H1 (cell line): ENCODE data around the gene DNMT3B. TPM values are rescaled to one million over a fixed set of nuclear protein-coding genes. Genes with fewer than 3 reads are reported as not detected.

Source experiments
- BACH1 ChIP-seq: IDR thresholded peaks from 2 replicates; pipeline ENCODE4 v1.6.1; 2012; ENCODE audit warnings: low read length, improper control_type of control experiment
- BRCA1 ChIP-seq: IDR thresholded peaks from 2 replicates; pipeline ENCODE4 v1.6.1; 2012; ENCODE audit warnings: low read depth, low read length, improper control_type of control experiment
- EGR1 ChIP-seq: IDR thresholded peaks from 2 replicates; pipeline ENCODE4 v1.6.1; 2011; ENCODE audit warnings: low read depth, low read length, borderline replicate concordance
- EP300 ChIP-seq, 2 experiments: IDR thresholded peaks; 1 replicate in 1 of 2; 2 replicates in 1 of 2; pipeline ENCODE4 v1.6.1; 2011 to 2012; ENCODE audit warnings: low read depth in 2 of 2, low read length in 2 of 2, mild to moderate bottlenecking in 2 of 2, borderline replicate concordance in 1 of 2, inconsistent platforms in 1 of 2, moderate library complexity in 1 of 2
- HDAC2 ChIP-seq, 2 experiments: fragments of 300-600 bp in 1 of 2; sonication (generic) in 1 of 2; IDR thresholded peaks; 2 replicates each; pipeline ENCODE4 v1.6.1; 2011 to 2012; ENCODE audit warnings: low read depth in 2 of 2, low read length in 2 of 2, mild to moderate bottlenecking in 2 of 2, moderate library complexity in 2 of 2, borderline replicate concordance in 1 of 2, inconsistent platforms in 1 of 2
- HDAC6 ChIP-seq: IDR thresholded peaks from one replicate; pipeline ENCODE4 v1.7.1; 2012; ENCODE audit warnings: low read depth, mild to moderate bottlenecking, inconsistent platforms, low read length, moderate library complexity
- KDM1A ChIP-seq: fragments of 200-600, 300-600 bp; sonication (generic); IDR thresholded peaks from 2 replicates; pipeline ENCODE4 v1.7.1; 2016; ENCODE audit warnings: mild to moderate bottlenecking, low read length, borderline replicate concordance
- POLR2A ChIP-seq, 2 experiments: IDR thresholded peaks; 1 replicate in 1 of 2; 2 replicates in 1 of 2; pipeline ENCODE4 v1.6.1; 2011; ENCODE audit warnings: low read depth in 2 of 2, low read length in 2 of 2, mild to moderate bottlenecking in 2 of 2; ENCODE audit errors: control extremely low read depth in 1 of 2
- POLR2AphosphoS5 ChIP-seq: IDR thresholded peaks from 2 replicates; pipeline ENCODE4 v1.6.1; 2011; ENCODE audit warnings: low read depth, low read length
- RNF2 ChIP-seq: fragments of 200-900, 300-1000 bp; sonication (generic); IDR thresholded peaks from 2 replicates; pipeline ENCODE4 v1.7.1; 2016; ENCODE audit warnings: borderline replicate concordance, low read depth, mild to moderate bottlenecking, antibody characterized with exemption, low read length; ENCODE audit not compliant: poor library complexity, severe bottlenecking; ENCODE audit errors: missing control alignments
- SP2 ChIP-seq: IDR thresholded peaks from 2 replicates; pipeline ENCODE4 v1.6.1; 2012; ENCODE audit warnings: mild to moderate bottlenecking, low read length, inconsistent platforms
- TAF1 ChIP-seq: IDR thresholded peaks from 2 replicates; pipeline ENCODE4 v1.6.1; 2011; ENCODE audit warnings: mild to moderate bottlenecking, low read depth, low read length
- TBP ChIP-seq: IDR thresholded peaks from 2 replicates; pipeline ENCODE4 v1.6.1; 2011; ENCODE audit warnings: low read depth, low read length, improper control_type of control experiment
- YY1 ChIP-seq: IDR thresholded peaks from 2 replicates; pipeline ENCODE4 v1.6.1; 2011; ENCODE audit warnings: low read depth, mild to moderate bottlenecking, low read length
- polyA plus RNA-seq, 7 experiments: library from polyadenylated mRNA; depleted of rRNA in 3 of 7; stranded (reverse) in 5 of 7; unstranded in 2 of 7; fragments of >200 nt in 5 of 7; fragments of 200-250 nt in 2 of 7; gene quantifications; 1 replicate in 5 of 7; 2 replicates in 1 of 7; 4 replicates in 1 of 7; pipeline versions ENCODE4 v1.2.1 to v1.2.3, GENCODE V29; 2011 to 2013; ENCODE audit warnings: missing spikeins in 2 of 7, mixed read lengths in 2 of 7
- total RNA-seq: library from RNA; stranded (reverse); fragmentation: NEBNext Ultra II Directional; extraction: Animal tissue kit (Norgen Biotek cat#: 25700); gene quantifications from 2 replicates; pipeline ENCODE4 v1.2.1, GENCODE V29; 2021
- TF ChIP-seq, protein P1 (sequence below): IDR thresholded peaks from 2 replicates; pipeline ENCODE4 v1.6.1; 2011; ENCODE audit warnings: low read depth, mild to moderate bottlenecking, low read length; ENCODE audit not compliant: insufficient read depth

Gene DNMT3B
- total and polyA plus RNA-seq, 2 of the 8 experiments (the other 6 are each of a cell fraction or from before 2014, with no cell fraction given): 433 to 1,016 TPM

- no peak for TF ChIP-seq HDAC6
- no peak for TF ChIP-seq SP2
- peak; percentile 74 for TF ChIP-seq BACH1
- TF ChIP-seq KDM1A: 0 out of 2 replicates have a peak, but pooled peaks have one; percentile 14
- TF ChIP-seq BRCA1: no peak
- TF ChIP-seq TBP: peak; percentile 45; the same call in 1 of the 2 replicates
- peak in 1 of 2 experiments; percentile 49; a peak in 1 of 3 replicates for TF ChIP-seq POLR2A (IDR thresholded peaks at IDR 0.05; ENCODE audit: control extremely low read depth in 1 of 2, low read depth in 2 of 2, low read length in 2 of 2)
- TF ChIP-seq YY1: 0 out of 2 replicates have a peak, but pooled peaks have one; percentile 6
- TF ChIP-seq EGR1: no peak
- TF ChIP-seq, protein P1, sequence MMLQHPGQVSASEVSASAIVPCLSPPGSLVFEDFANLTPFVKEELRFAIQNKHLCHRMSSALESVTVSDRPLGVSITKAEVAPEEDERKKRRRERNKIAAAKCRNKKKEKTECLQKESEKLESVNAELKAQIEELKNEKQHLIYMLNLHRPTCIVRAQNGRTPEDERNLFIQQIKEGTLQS: no peak
- TF ChIP-seq EP300 (IDR thresholded peaks at IDR 0.05; ENCODE audit: borderline replicate concordance in 1 of 2, low read depth in 2 of 2, low read length in 2 of 2): peak in 1 of 2 experiments; percentile 24; a peak in 1 of 3 replicates
- no peak for TF ChIP-seq RNF2
- TF ChIP-seq HDAC2 (IDR thresholded peaks at IDR 0.05; ENCODE audit: borderline replicate concordance in 1 of 2, low read depth in 2 of 2, low read length in 2 of 2): peak in 1 of 2 experiments; percentile 24; a peak in 1 of 4 replicates
- TF ChIP-seq TAF1: peak; percentile 37; the same call in 1 of the 2 replicates
- TF ChIP-seq POLR2AphosphoS5: peak; percentile 55; the same call in 1 of the 2 replicates
Measured at GRCh38 chr20:32743237-32744112, 18.7 kb upstream of the DNMT3B start, which contains the start of gene COMMD7 (continued).
